ENCODE data around the gene SCUBE3.

DNA sequence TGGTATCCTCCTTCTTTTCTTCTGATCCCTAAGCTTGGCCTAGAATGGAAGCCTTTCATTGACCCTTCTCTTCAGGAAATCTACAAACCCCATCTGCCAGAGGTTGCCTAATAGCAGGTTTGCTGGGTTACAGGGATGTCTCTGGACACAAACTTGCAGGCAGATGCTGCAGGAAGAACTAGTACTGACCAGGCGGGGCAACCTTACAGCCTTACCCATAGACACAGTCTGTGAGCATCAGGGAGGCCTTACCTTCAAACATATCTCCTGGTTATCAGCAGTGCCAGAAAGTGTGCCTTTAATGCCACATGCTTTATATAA lies 2.6 kb downstream of the SCUBE3 start:
- TF ChIP-seq, protein P1, sequence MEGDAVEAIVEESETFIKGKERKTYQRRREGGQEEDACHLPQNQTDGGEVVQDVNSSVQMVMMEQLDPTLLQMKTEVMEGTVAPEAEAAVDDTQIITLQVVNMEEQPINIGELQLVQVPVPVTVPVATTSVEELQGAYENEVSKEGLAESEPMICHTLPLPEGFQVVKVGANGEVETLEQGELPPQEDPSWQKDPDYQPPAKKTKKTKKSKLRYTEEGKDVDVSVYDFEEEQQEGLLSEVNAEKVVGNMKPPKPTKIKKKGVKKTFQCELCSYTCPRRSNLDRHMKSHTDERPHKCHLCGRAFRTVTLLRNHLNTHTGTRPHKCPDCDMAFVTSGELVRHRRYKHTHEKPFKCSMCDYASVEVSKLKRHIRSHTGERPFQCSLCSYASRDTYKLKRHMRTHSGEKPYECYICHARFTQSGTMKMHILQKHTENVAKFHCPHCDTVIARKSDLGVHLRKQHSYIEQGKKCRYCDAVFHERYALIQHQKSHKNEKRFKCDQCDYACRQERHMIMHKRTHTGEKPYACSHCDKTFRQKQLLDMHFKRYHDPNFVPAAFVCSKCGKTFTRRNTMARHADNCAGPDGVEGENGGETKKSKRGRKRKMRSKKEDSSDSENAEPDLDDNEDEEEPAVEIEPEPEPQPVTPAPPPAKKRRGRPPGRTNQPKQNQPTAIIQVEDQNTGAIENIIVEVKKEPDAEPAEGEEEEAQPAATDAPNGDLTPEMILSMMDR (IDR thresholded peaks at IDR 0.05; ENCODE audit: poor library complexity): no peak
- TF ChIP-seq EZH2phosphoT487 (IDR thresholded peaks at IDR 0.05; ENCODE audit: low read depth, severe bottlenecking, unreplicated experiment) (no peak), EZH2 (IDR thresholded peaks at IDR 0.05; ENCODE audit: borderline replicate concordance) (no peak)

Data from hepatocyte (in vitro differentiated cells).